HG02588 (cell line): Measurements from ENCODE around the gene TMC3.

ENCODE experiments used
- ATAC-seq: cut with Tn5 transposase; IDR thresholded peaks from one replicate; pipeline ENCODE4 v1.9.1; 2021; ENCODE audit warnings: mild to moderate bottlenecking, moderate library complexity; ENCODE audit not compliant: unreplicated experiment

TMC3 gene

DNA sequence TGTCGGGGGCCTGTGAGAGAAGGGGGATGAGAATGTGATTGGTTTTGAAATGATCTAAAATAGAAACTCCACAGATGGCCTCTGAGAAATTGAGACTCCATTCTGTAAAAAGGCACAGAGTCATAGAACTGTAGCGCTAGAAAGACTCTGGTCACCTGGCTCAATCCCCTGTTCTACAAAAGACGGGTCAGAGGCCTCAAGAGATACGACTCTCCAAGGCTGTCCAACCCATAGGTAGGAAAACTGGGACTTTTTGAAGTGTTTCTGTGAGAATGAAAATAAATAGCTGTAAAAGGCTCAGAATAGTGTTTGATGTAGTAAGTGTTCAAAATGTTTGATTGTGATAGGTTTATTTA, 11.7 kb upstream of the TMC3 start:
- ATAC-seq = no peak

GRCh38 chr15:81384891-81385720, 11.1 kb upstream of the TMC3 start:
- no peak for ATAC-seq

DNA sequence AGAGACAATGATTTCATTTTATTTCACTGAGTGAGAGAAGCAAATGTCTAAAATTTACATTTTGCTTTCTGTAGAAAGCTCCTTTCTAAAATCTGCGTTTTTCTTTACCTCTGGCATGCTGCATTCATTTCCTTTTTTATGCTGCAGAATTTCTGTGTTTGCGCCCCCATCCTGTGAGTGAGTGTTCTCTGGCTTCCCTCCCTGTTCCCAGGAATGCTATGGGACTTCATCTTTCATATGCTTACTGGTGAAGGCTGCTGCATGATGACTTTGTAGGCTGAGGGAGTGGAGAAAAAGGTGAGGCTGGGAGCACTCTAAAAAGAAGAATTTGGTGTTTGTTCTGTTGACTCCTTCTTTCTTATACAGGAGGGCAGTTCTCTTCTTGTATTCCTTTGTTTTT, 7.7 kb upstream of the TMC3 start:
- ATAC-seq = no peak

- ATAC-seq = no peak
Observed at GRCh38 chr15:81380668-81381067, 6.7 kb upstream of the TMC3 start.

DNA sequence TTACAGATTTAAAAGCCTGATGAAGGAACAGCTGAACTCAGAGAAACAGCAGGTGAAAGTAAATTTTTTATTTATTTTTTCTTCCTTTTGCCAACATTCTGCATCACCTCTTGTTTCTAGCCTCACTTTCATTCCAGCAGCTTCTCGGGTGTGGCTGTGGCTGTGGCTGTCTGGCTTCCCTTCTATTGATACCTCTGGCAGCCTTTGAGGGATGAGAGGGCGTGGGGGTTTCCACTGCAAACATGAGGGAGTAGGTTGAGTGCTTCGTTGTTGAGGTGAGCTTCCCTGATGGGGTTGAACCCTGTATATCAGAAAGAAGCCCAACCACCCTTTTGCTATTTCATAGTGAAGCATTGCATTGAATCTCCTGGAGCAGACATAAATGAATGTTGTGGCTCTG, 6.2 kb upstream of the TMC3 start:
- ATAC-seq = no peak

GRCh38 chr15:81379269-81379668, 5.3 kb upstream of the TMC3 start:
- ATAC-seq = no peak

GRCh38 chr15:81378443-81378842, 4.4 kb upstream of the TMC3 start:
- no peak for ATAC-seq

DNA sequence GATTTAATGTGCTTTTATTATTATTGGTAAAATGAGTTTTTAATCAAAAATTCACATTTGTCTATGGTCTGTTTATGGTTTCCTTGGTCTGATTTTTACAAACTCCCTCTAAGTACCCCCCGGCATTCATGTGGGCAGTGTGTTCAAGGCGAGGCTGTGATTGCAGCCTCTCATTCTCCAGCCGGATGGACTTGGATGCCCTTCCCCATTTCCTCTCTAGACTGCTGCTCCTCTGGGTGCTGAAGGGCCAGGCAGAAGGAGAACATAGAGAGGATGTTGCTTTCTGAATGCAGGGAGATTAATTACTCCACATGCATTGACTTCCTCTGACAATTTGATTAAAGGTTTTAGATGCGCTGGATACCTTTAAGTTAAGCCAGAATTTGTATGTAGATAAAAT, 3.9 kb upstream of the TMC3 start:
- ATAC-seq = no peak

GRCh38 chr15:81376231-81376630, 2.2 kb upstream of the TMC3 start:
- no peak for ATAC-seq

GRCh38 chr15:81375461-81375860, 1.4 kb upstream of the TMC3 start:
- no peak for ATAC-seq

- no peak for ATAC-seq
Observed at GRCh38 chr15:81373176-81373575, 837 bp downstream of the TMC3 start.

DNA sequence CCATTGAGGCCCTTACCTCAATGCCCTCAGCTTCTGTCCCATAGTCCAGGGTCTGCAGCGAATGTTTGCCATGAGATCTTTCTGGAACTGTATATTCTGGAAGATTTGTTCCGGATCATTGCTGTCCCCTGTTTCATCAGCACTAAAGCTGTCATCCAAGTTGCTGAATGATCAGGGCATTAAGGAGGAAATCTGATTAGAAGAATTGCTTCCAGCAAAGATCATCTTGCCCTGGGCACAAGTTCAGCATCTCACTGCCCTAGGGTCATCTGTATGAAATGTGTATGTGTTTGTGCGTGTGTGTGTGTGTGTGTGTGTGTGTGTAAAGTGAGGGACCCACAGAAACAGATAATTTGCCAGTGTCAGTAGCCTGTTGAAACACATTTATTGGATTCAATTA, 1.4 kb downstream of the TMC3 start:
- no peak for ATAC-seq

DNA sequence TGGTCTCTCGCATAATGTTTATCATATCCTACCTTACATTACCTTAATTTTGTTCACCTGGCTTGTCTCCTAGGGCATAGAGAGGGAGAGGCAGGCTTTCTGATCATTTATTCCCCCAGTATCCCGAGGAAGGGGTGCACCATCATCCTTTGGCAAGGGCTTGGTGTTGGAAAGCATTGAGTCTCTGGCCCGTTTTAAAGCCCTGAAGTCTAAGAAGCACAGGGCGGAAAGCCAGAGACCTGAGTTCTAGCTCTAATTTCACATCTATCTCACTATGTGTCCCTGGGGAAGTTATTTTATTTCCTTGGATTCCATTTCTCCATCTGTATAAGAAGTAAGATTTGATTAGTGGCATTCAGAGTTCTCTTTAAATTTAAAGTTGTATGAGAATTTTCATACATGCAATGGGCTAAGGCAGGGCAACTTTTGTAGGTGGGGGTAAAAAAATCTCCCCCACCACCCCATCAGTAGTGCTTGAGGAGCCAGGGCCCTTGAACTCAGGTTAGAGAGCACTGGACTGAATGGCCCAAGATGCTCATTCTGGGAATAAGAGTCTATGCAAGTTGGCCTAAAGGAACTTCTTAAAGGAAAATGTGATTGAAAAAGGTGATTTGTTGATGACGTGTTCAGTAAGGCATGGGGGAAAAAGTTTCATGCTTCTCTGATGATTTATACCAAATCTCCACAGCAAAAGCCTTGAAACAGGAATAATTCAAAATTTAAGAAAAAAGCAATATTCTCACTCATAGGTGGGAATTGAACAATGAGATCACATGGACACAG, 10.1 kb downstream of the TMC3 start:
- no peak for ATAC-seq

DNA sequence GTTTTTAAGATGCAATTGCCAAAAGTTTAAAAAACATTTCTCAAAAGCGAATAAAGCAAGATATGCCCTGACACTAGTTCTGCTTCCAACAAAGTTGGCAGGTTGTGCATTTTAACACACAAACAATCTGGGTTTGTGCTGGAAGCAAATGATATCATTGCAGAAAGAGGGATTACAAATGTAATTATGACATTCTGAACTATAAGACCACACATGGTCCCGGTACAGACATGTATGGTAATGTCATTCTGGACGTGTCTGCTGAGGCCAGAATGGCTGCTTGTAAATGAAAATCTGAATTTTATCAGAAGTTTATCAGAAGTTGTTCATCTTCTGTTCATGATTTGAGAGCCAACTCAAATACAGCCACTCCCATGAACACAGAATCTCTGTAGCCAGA, 10.7 kb downstream of the TMC3 start:
- ATAC-seq = no peak

DNA sequence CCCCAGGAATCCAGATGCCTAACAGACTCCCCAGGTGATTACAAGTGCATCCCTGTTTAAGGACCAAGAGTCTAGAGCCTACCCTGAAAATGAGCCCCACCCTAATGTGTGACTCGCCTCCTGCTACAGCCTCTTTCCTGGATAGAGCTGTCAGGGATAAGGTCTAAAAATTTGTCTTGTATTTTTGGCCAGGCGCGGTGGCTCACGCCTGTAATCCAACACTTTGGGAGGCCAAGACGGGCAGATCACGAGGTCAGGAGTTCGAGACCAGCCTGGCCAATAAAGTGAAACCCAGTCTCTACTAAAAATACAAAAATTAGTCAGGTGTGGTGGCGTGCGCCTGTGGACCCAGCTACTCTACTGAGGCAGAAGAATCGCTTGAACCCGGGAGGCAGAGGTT, 11.2 kb downstream of the TMC3 start:
- ATAC-seq = no peak

DNA sequence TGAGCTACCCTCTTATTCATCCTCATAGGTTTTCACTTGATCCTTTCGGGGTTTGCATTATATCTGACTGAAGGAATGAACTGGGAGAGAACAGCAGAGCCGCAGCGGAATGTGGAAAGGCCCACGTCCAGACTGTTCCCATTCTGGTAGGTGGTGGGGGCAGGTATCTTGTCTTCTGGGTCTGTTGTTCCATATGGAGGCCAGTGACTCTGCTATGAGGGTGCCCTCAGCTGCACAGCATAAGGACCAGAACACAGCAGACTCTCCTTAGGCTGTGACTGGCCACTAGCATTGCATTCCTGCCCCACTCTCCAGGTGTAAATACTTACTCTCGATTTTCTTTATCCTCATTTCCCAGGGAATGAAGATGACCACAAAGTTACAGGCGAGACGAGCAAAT, 12.1 kb downstream of the TMC3 start:
- ATAC-seq = no peak

GRCh38 chr15:81360491-81360890, 13.5 kb downstream of the TMC3 start:
- ATAC-seq = no peak

DNA sequence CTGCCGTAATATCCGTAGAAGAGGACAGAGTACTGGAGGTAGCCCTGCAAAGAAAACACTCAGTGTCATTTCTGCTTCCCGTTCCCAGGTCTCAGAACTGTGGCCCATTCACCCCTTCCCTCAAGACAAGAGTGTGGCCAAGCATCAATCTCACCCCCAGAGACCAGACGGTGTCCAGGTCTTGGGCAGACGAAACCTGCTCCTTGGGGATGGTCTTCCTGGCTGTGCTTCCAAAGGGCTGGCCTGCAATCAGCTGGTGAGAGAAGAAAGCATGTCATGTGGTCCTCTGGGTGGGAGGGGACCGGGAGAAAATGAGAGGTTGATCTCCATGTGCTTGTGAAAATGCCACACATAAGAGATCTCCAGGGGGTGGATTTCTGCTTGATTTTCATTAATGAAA, 15.8 kb downstream of the TMC3 start:
- no peak for ATAC-seq

- ATAC-seq = no peak
Observed at GRCh38 chr15:81357180-81357686, 16.8 kb downstream of the TMC3 start.

DNA sequence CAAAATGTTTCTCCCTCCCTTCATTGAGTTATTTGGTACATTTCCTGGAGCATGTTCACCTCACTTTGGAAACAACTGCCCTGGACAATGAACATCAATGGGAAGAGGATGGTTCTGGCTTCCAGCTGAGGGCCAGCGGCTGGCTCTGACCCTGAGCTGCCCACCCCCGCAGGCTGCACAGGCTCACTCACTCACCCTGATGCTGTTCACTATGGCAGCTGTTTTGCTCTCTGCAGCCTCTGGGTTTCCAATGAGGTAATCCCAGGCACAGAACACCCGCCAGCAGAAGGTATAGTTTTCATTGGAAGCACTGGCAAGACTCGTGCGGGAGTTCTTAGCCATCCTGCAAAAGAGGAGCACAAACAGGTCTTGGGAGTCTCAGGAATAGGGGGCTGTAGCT, 17.8 kb downstream of the TMC3 start:
- no peak for ATAC-seq

- no peak for ATAC-seq
Observed at GRCh38 chr15:81351651-81352050, 22.4 kb downstream of the TMC3 start.

- no peak for ATAC-seq
Observed at GRCh38 chr15:81349271-81349670, 24.7 kb downstream of the TMC3 start.
